CD14-positive monocyte (primary cell): ENCODE measurements around the gene RBMX. TPM values are rescaled to one million over a fixed set of nuclear protein-coding genes. Genes with fewer than 3 reads are reported as not detected.

ENCODE experiments used
- DNase-seq, 3 donors: peaks; one replicate each; pipeline ENCODE4 v3.0.0-alpha.2; 2011 to 2022
- H2AFZ ChIP-seq: 2 replicates; pipeline ENCODE4 v1.6.0; 2012; ENCODE audit warnings: mild to moderate bottlenecking, low read depth, low read length, inconsistent platforms; ENCODE audit not compliant: insufficient read depth, poor library complexity, severe bottlenecking
- H3K27ac ChIP-seq, 2 donors: 1 replicate in 1 of 2; 2 replicates in 1 of 2; pipeline ENCODE4 v1.5.1; 2012 to 2013; ENCODE audit warnings: low read length in 2 of 2, control low read depth in 1 of 2, inconsistent platforms in 1 of 2, low read depth in 1 of 2, mild to moderate bottlenecking in 1 of 2
- H3K27me3 ChIP-seq, 2 donors: one replicate each; pipeline versions ENCODE4 v1.6.0 to v1.6.1; 2011 to 2013; ENCODE audit warnings: low read length in 2 of 2; ENCODE audit not compliant: control insufficient read depth in 2 of 2, insufficient read depth in 2 of 2
- H3K36me3 ChIP-seq, 2 donors: replicated peaks in 1 of 2; 1 replicate in 1 of 2; 2 replicates in 1 of 2; pipeline versions ENCODE4 v1.5.1 to v1.6.1; 2012 to 2013; ENCODE audit warnings: low read length in 2 of 2, control low read depth in 1 of 2, inconsistent platforms in 1 of 2, mild to moderate bottlenecking in 1 of 2; ENCODE audit not compliant: insufficient read depth in 2 of 2, control insufficient read depth in 1 of 2
- H3K4me1 ChIP-seq, 2 donors: 1 replicate in 1 of 2; 2 replicates in 1 of 2; pipeline versions ENCODE4 v1.5.1 to v1.6.1; 2012 to 2013; ENCODE audit warnings: low read length in 2 of 2, control low read depth in 1 of 2, inconsistent platforms in 1 of 2, mild to moderate bottlenecking in 1 of 2, moderate library complexity in 1 of 2; ENCODE audit not compliant: insufficient read depth in 2 of 2, control insufficient read depth in 1 of 2
- H3K4me2 ChIP-seq: replicated peaks from 2 replicates; pipeline ENCODE3; 2012; ENCODE audit warnings: low read length, moderate library complexity, mild to moderate bottlenecking; ENCODE audit not compliant: poor library complexity, severe bottlenecking; ENCODE audit errors: extremely low read depth
- H3K4me3 ChIP-seq, 3 experiments: fragments of 200-600 bp in 1 of 3; sonication (generic) in 1 of 3; replicated peaks in 1 of 3; 1 replicate in 2 of 3; 2 replicates in 1 of 3; pipeline ENCODE4 v1.5.1; 2011 to 2013; ENCODE audit warnings: low read length in 3 of 3, mild to moderate bottlenecking in 3 of 3, control low read depth in 2 of 3, low read depth in 2 of 3, inconsistent platforms in 1 of 3, moderate library complexity in 1 of 3
- H3K79me2 ChIP-seq: 2 replicates; pipeline ENCODE4 v1.6.0; 2012; ENCODE audit warnings: mild to moderate bottlenecking, control low read depth, inconsistent platforms, low read length, moderate library complexity; ENCODE audit not compliant: insufficient read depth
- H3K9ac ChIP-seq: 2 replicates; pipeline ENCODE4 v1.6.0; 2017; ENCODE audit warnings: low read length, mild to moderate bottlenecking; ENCODE audit not compliant: insufficient read depth, poor library complexity, severe bottlenecking
- H3K9me3 ChIP-seq, 2 donors: replicated peaks in 1 of 2; 1 replicate in 1 of 2; 2 replicates in 1 of 2; pipeline versions ENCODE4 v1.5.1 to v1.6.1; 2012 to 2013; ENCODE audit warnings: low read length in 2 of 2, control low read depth in 1 of 2; ENCODE audit not compliant: control insufficient read depth in 1 of 2, insufficient read depth in 1 of 2
- H4K20me1 ChIP-seq: 2 replicates; pipeline ENCODE4 v1.6.0; 2012; ENCODE audit warnings: mild to moderate bottlenecking, low read length, control low read depth, moderate library complexity; ENCODE audit not compliant: insufficient read depth
- H3K27ac Mint-ChIP-seq, 7 donors: one replicate each; pipeline ENCODE4 v1.8.0; 2020; ENCODE audit warnings: mild to moderate bottlenecking in 7 of 7, mixed read lengths in 7 of 7, moderate library complexity in 6 of 7, inconsistent platforms in 2 of 7
- H3K27me3 Mint-ChIP-seq, 3 donors: one replicate each; pipeline ENCODE4 v1.8.0; 2021 to 2022; ENCODE audit warnings: low read depth in 3 of 3, mild to moderate bottlenecking in 3 of 3, mixed read lengths in 3 of 3, moderate library complexity in 3 of 3, inconsistent platforms in 1 of 3
- H3K36me3 Mint-ChIP-seq, 2 donors: one replicate each; pipeline ENCODE4 v1.8.0; 2020; ENCODE audit warnings: mixed read lengths in 2 of 2, inconsistent platforms in 1 of 2, mild to moderate bottlenecking in 1 of 2
- H3K4me1 Mint-ChIP-seq: one replicate; pipeline ENCODE4 v1.8.0; 2020; ENCODE audit warnings: mild to moderate bottlenecking, mixed read lengths
- H3K4me3 Mint-ChIP-seq, 2 donors: one replicate each; pipeline ENCODE4 v1.8.0; 2020; ENCODE audit warnings: mild to moderate bottlenecking in 2 of 2, mixed read lengths in 2 of 2, moderate library complexity in 1 of 2
- H3K9me3 Mint-ChIP-seq, 7 donors: one replicate each; pipeline ENCODE4 v1.8.0; 2020 to 2022; ENCODE audit warnings: mixed read lengths in 7 of 7, mild to moderate bottlenecking in 6 of 7, moderate library complexity in 6 of 7, inconsistent platforms in 2 of 7
- CTCF ChIP-seq: fragments of 200-600 bp; IDR thresholded peaks from one replicate; pipeline ENCODE4 v1.8.0; 2022; ENCODE audit warnings: antibody characterized with exemption, mild to moderate bottlenecking
- WGBS: methylation state at CpG from one replicate; pipeline ENCODE4 v1.1.5; 2013; ENCODE audit warnings: missing lambda C conversion rate; ENCODE audit not compliant: insufficient coverage; 5-methylcytosine and 5-hydroxymethylcytosine counted together
- intact Hi-C, 2 donors: fragments of 100-400 bp; cut with micrococcal nuclease; formaldehyde crosslinking; loops; one replicate each; pipeline versions ENCODE4 v1.15.0 to v1.15.1; 2023
- polyA plus RNA-seq, 3 donors: library from polyadenylated mRNA; depleted of rRNA in 1 of 3; unstranded in 2 of 3; stranded (reverse) in 1 of 3; fragments of 300-500 nt in 2 of 3; fragments of >200 nt in 1 of 3; fragmentation: Illumina TruSeq in 2 of 3; gene quantifications; 1 replicate in 2 of 3; 2 replicates in 1 of 3; pipeline ENCODE4 v1.2.3, GENCODE V29; 2012 to 2021

The RBMX gene
- polyA plus RNA-seq, 3 donors = 97.3 to 121 (median 112) TPM

GRCh38 chrX:136909706-136910564 is 29.4 kb upstream of the RBMX start:
- H3K36me3 Mint-ChIP-seq = no peaks in the 10 kb centered on the region
- H3K4me2 ChIP-seq = peak overlapping the region; percentile 74
- peak overlapping the region; percentile 87 to 93 for H3K4me3 Mint-ChIP-seq
- H4K20me1 ChIP-seq = no peaks in the 10 kb centered on the region
- peak overlapping the region; percentile 56 to 78 (median 64) for H3K4me3 ChIP-seq
- peak overlapping the region; percentile 81 to 95 (median 88) for H3K27ac Mint-ChIP-seq
- DNase-seq = peak; percentile 52 to 61 (median 60)
- intact Hi-C loops = no loop called here
- H3K27ac ChIP-seq = peak overlapping the region; percentile 61 to 64
- no peak for TF ChIP-seq CTCF
- H3K27me3 Mint-ChIP-seq = peaks cover 0 to 6% (median 5%) of the 10 kb centered on the region in 3 donors
- peak overlapping the region; percentile 78 for H2AFZ ChIP-seq
- no peaks in the 10 kb centered on the region for H3K27me3 ChIP-seq
- no peaks in the 10 kb centered on the region for H3K9me3 ChIP-seq
- peaks cover 0 to 4% of the 10 kb centered on the region in 2 donors for H3K4me1 ChIP-seq
- no peaks in the 10 kb centered on the region for H3K79me2 ChIP-seq
- H3K9ac ChIP-seq = peak overlapping the region; percentile 11
- peaks cover 9% of the 10 kb centered on the region for H3K4me1 Mint-ChIP-seq
- peaks cover 0 to 11% (median 0%) of the 10 kb centered on the region in 7 donors for H3K9me3 Mint-ChIP-seq
- 0% methylated on average over 16 of the region's 26 CpGs for whole genome bisulfite sequencing
- no peaks in the 10 kb centered on the region for H3K36me3 ChIP-seq

- H3K4me1 ChIP-seq = peaks cover 0 to 4% of the 10 kb centered on the region in 2 donors
- Mint-ChIP-seq H3K4me3 (peak overlapping the region; percentile 87 to 93), H3K27ac (peak overlapping the region; percentile 81 to 95 (median 88)), H3K27me3 (peaks cover 0 to 6% (median 5%) of the 10 kb centered on the region in 3 donors), H3K36me3 (no peaks in the 10 kb centered on the region), H3K9me3 (peaks cover 0 to 14% (median 2%) of the 10 kb centered on the region in 7 donors), H3K4me1 (peaks cover 9% of the 10 kb centered on the region)
- intact Hi-C loops = no loop called here
- no peaks in the 10 kb centered on the region for H3K79me2 ChIP-seq
- under 1% methylated on average over 34 of the region's 47 CpGs for WGBS
- peak overlapping the region; percentile 61 to 64 for H3K27ac ChIP-seq
- peak overlapping the region; percentile 56 to 78 (median 64) for H3K4me3 ChIP-seq
- no peaks in the 10 kb centered on the region for H3K27me3 ChIP-seq
- H3K36me3 ChIP-seq = no peaks in the 10 kb centered on the region
- no peak for TF ChIP-seq CTCF
- peak overlapping the region; percentile 78 for H2AFZ ChIP-seq
- H3K4me2 ChIP-seq = peak overlapping the region; percentile 74
- DNase-seq = peak; percentile 57 to 70 (median 60)
- H3K9ac ChIP-seq = peak overlapping the region; percentile 11
- no peaks in the 10 kb centered on the region for H4K20me1 ChIP-seq
- no peaks in the 10 kb centered on the region for H3K9me3 ChIP-seq
Measured at GRCh38 chrX:136909119-136909705, 28.7 kb upstream of the RBMX start.
